SK-N-SH treated with all-trans-retinoic acid at 6 μM for 48 hours (cell line): Measurements from ENCODE around the gene SLC34A3.

Experiments used
- ATAC-seq: fragments of 200-7000 bp; cut with Tn5 transposase; 3 replicates; pipeline ENCODE4 v1.9.1; 2020; ENCODE audit warnings: mild to moderate bottlenecking, moderate library complexity
- ARNTL ChIP-seq: fragments of 450-650 bp; formaldehyde crosslinking; IDR thresholded peaks from 2 replicates; pipeline ENCODE4 v1.5.0; 2020; ENCODE audit warnings: low read depth, mild to moderate bottlenecking, moderate library complexity, borderline replicate concordance
- BACH2 ChIP-seq: fragments of 250-450 bp; sonication (Bioruptor Pico); IDR thresholded peaks from 2 replicates; pipeline ENCODE4 v1.9.0; 2021; ENCODE audit warnings: mild to moderate bottlenecking, borderline replicate concordance
- CSDC2 ChIP-seq: fragments of 250-450 bp; sonication (Bioruptor Pico); IDR thresholded peaks from 2 replicates; pipeline ENCODE4 v1.5.0; 2020; ENCODE audit warnings: mild to moderate bottlenecking, moderate library complexity
- ESRRG ChIP-seq: fragments of 250-450 bp; sonication (Bioruptor Pico); IDR thresholded peaks from 2 replicates; pipeline ENCODE4 v1.6.1; 2021; ENCODE audit warnings: mild to moderate bottlenecking
- GLIS3 ChIP-seq: fragments of 250-450 bp; sonication (Bioruptor Pico); IDR thresholded peaks from 2 replicates; pipeline ENCODE4 v1.5.0; 2020; ENCODE audit warnings: mild to moderate bottlenecking, moderate library complexity
- ISL1 ChIP-seq: fragments of 250-450 bp; sonication (Bioruptor Pico); IDR thresholded peaks from 2 replicates; pipeline ENCODE4 v2.1.2; 2022; ENCODE audit warnings: mild to moderate bottlenecking, moderate library complexity
- RARB ChIP-seq: fragments of 250-450 bp; sonication (Bioruptor Pico); IDR thresholded peaks from 2 replicates; pipeline ENCODE4 v1.8.0; 2021; ENCODE audit warnings: mild to moderate bottlenecking, moderate library complexity
- ZC3H10 ChIP-seq: fragments of 250-450 bp; sonication (Bioruptor Pico); IDR thresholded peaks from 2 replicates; pipeline ENCODE4 v1.5.1; 2021; ENCODE audit warnings: mild to moderate bottlenecking, moderate library complexity
- ZFP3 ChIP-seq: fragments of 250-450 bp; sonication (Bioruptor Pico); IDR thresholded peaks from 2 replicates; pipeline ENCODE4 v1.5.0; 2020; ENCODE audit warnings: mild to moderate bottlenecking, moderate library complexity
- ZNF70 ChIP-seq: fragments of 450-650 bp; formaldehyde crosslinking; IDR thresholded peaks from 2 replicates; pipeline ENCODE4 v1.5.0; 2020; ENCODE audit warnings: mild to moderate bottlenecking, moderate library complexity
- ZNF8 ChIP-seq: fragments of 450-650 bp; formaldehyde crosslinking; IDR thresholded peaks from 2 replicates; pipeline ENCODE4 v1.5.0; 2020; ENCODE audit warnings: mild to moderate bottlenecking, moderate library complexity
- TF ChIP-seq, protein P1 (sequence below): fragments of 250-450 bp; sonication (Bioruptor Pico); IDR thresholded peaks from 2 replicates; pipeline ENCODE4 v1.8.0; 2021; ENCODE audit warnings: low read depth, mild to moderate bottlenecking, moderate library complexity, borderline replicate concordance
- TF ChIP-seq, protein P2 (sequence below): fragments of 250-450 bp; sonication (Bioruptor Pico); IDR thresholded peaks from 2 replicates; pipeline ENCODE4 v1.5.1; 2021; ENCODE audit warnings: mild to moderate bottlenecking, moderate library complexity
- TF ChIP-seq, protein P3 (sequence below): fragments of 250-450 bp; sonication (Bioruptor Pico); IDR thresholded peaks from 2 replicates; pipeline ENCODE4 v1.8.0; 2020; ENCODE audit warnings: mild to moderate bottlenecking, moderate library complexity, borderline replicate concordance
- TF ChIP-seq, protein P4 (sequence below): fragments of 250-450 bp; sonication (Bioruptor Pico); IDR thresholded peaks from 2 replicates; pipeline ENCODE4 v1.5.1; 2020; ENCODE audit warnings: low read depth, mild to moderate bottlenecking, moderate library complexity
- TF ChIP-seq, protein P5 (sequence below): fragments of 250-450 bp; sonication (Bioruptor Pico); IDR thresholded peaks from 2 replicates; pipeline ENCODE4 v1.5.0; 2020; ENCODE audit warnings: mild to moderate bottlenecking, moderate library complexity

Gene SLC34A3

DNA sequence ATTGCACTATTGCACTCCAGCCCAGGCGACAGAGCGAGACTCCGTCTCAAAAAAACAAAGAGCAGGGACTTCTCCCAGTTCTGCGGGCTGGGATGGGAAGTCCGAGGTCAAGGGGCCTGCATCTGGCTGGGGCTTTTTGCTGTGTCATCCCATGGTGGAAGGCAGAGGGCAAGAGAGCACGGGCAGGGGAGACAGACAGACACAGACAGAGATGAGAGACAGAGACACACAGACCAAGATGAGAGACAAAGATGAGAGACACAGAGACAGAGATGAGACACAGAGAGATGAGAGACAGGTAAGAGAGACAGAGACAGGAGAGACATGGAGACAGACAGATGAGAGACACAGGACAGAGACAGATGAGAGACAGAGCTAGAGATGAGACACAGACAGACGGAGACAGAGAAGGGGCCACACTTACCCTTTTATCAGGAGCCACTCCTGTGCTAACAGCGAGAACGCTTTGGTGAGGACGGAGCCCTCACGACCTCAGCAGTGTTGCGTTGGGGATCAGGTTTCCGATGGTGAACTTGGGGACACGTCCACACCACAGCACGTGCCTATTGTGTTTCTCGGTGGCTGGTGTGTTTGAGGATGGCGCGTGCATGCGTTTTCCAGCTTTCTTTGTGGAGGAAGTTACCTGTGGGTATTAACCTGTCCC, 38.0 kb downstream of the SLC34A3 start:
- no peak for ATAC-seq
- TF ChIP-seq ESRRG: no peak
- no peak for TF ChIP-seq CSDC2 (CRISPR knock-in tag)
- TF ChIP-seq, protein P1, sequence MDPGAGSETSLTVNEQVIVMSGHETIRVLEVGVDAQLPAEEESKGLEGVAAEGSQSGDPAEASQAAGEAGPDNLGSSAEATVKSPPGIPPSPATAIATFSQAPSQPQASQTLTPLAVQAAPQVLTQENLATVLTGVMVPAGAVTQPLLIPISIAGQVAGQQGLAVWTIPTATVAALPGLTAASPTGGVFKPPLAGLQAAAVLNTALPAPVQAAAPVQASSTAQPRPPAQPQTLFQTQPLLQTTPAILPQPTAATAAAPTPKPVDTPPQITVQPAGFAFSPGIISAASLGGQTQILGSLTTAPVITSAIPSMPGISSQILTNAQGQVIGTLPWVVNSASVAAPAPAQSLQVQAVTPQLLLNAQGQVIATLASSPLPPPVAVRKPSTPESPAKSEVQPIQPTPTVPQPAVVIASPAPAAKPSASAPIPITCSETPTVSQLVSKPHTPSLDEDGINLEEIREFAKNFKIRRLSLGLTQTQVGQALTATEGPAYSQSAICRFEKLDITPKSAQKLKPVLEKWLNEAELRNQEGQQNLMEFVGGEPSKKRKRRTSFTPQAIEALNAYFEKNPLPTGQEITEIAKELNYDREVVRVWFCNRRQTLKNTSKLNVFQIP: no peak
- TF ChIP-seq ISL1 (CRISPR knock-in tag): no peak
- TF ChIP-seq, protein P2, sequence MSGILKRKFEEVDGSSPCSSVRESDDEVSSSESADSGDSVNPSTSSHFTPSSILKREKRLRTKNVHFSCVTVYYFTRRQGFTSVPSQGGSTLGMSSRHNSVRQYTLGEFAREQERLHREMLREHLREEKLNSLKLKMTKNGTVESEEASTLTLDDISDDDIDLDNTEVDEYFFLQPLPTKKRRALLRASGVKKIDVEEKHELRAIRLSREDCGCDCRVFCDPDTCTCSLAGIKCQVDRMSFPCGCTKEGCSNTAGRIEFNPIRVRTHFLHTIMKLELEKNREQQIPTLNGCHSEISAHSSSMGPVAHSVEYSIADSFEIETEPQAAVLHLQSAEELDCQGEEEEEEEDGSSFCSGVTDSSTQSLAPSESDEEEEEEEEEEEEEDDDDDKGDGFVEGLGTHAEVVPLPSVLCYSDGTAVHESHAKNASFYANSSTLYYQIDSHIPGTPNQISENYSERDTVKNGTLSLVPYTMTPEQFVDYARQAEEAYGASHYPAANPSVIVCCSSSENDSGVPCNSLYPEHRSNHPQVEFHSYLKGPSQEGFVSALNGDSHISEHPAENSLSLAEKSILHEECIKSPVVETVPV: no peak
- TF ChIP-seq, protein P3, sequence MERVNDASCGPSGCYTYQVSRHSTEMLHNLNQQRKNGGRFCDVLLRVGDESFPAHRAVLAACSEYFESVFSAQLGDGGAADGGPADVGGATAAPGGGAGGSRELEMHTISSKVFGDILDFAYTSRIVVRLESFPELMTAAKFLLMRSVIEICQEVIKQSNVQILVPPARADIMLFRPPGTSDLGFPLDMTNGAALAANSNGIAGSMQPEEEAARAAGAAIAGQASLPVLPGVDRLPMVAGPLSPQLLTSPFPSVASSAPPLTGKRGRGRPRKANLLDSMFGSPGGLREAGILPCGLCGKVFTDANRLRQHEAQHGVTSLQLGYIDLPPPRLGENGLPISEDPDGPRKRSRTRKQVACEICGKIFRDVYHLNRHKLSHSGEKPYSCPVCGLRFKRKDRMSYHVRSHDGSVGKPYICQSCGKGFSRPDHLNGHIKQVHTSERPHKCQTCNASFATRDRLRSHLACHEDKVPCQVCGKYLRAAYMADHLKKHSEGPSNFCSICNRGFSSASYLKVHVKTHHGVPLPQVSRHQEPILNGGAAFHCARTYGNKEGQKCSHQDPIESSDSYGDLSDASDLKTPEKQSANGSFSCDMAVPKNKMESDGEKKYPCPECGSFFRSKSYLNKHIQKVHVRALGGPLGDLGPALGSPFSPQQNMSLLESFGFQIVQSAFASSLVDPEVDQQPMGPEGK: no peak

DNA sequence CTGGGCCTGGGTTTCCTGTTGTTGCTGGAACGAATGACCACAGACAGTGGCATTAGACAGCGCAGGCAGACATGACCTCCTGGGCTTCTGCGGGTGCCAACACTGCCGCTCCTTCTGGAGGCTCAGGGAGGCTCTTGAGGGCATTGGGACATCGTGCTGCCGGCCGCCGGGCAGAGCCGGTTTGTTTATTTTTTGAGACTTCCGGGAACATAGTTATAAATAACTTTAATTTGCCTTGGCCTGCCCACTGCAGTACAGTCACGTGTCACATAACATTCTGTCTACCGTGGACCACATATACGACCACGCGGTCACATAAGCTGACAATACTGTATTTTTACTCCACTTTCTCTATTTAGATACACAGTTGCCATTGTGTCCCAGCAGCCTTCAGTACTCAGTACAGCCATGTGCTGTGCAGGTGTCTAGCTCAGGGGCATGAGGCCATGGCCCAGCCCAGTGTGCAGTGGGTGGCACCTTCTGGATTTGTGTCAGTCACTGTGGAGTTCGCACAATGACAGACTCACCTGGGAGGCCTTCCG, 38.6 kb downstream of the SLC34A3 start:
- TF ChIP-seq GLIS3 (CRISPR knock-in tag) (no peak), ESRRG (no peak), ZFP3 (no peak), ZNF70 (CRISPR knock-in tag) (no peak), ZC3H10 (no peak), CSDC2 (CRISPR knock-in tag) (no peak), RARB (no peak), ARNTL (CRISPR knock-in tag) (no peak), ZNF8 (CRISPR knock-in tag) (no peak), BACH2 (CRISPR knock-in tag) (no peak)
- TF ChIP-seq, protein P2: no peak
- TF ChIP-seq, protein P1: no peak
- TF ChIP-seq, protein P3: no peak
- TF ChIP-seq, protein P4, sequence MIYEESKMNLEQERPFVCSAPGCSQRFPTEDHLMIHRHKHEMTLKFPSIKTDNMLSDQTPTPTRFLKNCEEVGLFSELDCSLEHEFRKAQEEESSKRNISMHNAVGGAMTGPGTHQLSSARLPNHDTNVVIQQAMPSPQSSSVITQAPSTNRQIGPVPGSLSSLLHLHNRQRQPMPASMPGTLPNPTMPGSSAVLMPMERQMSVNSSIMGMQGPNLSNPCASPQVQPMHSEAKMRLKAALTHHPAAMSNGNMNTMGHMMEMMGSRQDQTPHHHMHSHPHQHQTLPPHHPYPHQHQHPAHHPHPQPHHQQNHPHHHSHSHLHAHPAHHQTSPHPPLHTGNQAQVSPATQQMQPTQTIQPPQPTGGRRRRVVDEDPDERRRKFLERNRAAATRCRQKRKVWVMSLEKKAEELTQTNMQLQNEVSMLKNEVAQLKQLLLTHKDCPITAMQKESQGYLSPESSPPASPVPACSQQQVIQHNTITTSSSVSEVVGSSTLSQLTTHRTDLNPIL (CRISPR knock-in tag): no peak
- TF ChIP-seq, all 23 proteins: peak for 0
- ATAC-seq: no peak

DNA sequence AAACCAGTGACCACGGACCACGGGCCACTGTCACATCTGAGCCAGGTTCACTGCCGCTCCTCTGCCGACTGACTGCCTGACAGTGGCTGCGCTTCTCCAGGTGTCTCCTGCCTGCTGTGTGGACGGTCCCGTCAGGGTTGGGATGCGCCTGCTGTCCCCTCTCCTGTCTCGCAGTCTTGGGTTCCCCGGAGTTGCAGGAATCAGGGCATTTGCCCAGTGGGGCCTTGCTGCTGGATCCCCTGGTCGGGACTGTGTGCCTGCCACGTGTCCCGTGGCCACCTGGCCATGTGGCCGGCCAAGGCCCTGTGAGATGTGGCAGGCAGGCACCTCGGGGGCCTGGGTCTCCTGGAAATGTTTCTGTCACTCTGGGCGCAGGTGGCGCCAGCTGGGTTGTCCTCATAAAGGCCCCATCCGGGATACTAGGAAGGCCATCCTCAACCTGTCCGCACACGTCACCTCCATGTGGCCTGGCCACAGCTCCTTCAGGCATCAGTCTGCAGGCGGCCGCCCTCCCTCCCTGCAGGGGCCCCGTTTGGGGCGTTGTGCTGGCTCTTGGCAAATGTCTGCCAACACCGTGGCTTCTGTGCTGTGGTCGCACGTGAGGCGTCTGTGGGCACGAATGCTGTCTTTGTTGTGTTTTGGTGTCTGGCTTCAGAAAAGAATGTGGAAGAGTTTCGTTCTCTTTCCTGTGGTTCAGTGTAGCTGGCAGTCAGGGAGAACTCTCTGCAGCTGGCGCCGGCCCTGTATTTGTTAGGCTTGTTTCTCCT, 40.4 kb downstream of the SLC34A3 start:
- no peak for ATAC-seq
- TF ChIP-seq ZNF8 (CRISPR knock-in tag) (no peak), BACH2 (CRISPR knock-in tag) (no peak)
- TF ChIP-seq, protein P5, sequence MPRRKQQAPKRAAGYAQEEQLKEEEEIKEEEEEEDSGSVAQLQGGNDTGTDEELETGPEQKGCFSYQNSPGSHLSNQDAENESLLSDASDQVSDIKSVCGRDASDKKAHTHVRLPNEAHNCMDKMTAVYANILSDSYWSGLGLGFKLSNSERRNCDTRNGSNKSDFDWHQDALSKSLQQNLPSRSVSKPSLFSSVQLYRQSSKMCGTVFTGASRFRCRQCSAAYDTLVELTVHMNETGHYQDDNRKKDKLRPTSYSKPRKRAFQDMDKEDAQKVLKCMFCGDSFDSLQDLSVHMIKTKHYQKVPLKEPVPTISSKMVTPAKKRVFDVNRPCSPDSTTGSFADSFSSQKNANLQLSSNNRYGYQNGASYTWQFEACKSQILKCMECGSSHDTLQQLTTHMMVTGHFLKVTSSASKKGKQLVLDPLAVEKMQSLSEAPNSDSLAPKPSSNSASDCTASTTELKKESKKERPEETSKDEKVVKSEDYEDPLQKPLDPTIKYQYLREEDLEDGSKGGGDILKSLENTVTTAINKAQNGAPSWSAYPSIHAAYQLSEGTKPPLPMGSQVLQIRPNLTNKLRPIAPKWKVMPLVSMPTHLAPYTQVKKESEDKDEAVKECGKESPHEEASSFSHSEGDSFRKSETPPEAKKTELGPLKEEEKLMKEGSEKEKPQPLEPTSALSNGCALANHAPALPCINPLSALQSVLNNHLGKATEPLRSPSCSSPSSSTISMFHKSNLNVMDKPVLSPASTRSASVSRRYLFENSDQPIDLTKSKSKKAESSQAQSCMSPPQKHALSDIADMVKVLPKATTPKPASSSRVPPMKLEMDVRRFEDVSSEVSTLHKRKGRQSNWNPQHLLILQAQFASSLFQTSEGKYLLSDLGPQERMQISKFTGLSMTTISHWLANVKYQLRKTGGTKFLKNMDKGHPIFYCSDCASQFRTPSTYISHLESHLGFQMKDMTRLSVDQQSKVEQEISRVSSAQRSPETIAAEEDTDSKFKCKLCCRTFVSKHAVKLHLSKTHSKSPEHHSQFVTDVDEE (CRISPR knock-in tag): no peak
